Posterior cingulate gyrus (tissue), 11 donors: ENCODE data around the gene LDLR.
"Not testable (repeated sequence)": the region's sequence is repeated elsewhere in the genome, so short reads cannot be mapped to it uniquely, and the experiment has no call there.

Source experiments
- DNase-seq, 10 donors: peaks; one replicate each; pipeline versions ENCODE4 v3.0.0 to v3.0.0-alpha.2; 2020 to 2021; ENCODE audit warnings: mixed read lengths in 3 of 10
- intact Hi-C: fragments of 100-400 bp; cut with DNase I; formaldehyde crosslinking; loops from one replicate; pipeline ENCODE4 v1.15.1; 2023

The LDLR gene

GRCh38 chr19:11166281-11167142, 77.2 kb downstream of the LDLR start:
- intact Hi-C loops, result no loop called here
- no peak for DNase-seq

- intact Hi-C loops, result no loop called here
- no peak for DNase-seq
These were observed 79.3 kb downstream of the LDLR start for GRCh38 chr19:11168568-11168967.

- intact Hi-C loops, result no loop called here
- DNase-seq, result no peak
These were observed 80.8 kb downstream of the LDLR start for GRCh38 chr19:11169896-11170678.

- intact Hi-C loops, result no loop called here
- DNase-seq, result no peak
These were observed 81.9 kb downstream of the LDLR start for GRCh38 chr19:11171144-11171543.

GRCh38 chr19:11172576-11172975, 83.3 kb downstream of the LDLR start:
- DNase-seq, result no peak
- intact Hi-C loops, result no loop called here

- intact Hi-C loops, result no loop called here
These were observed 84.4 kb downstream of the LDLR start for GRCh38 chr19:11173516-11174155.

GRCh38 chr19:11174336-11174735, 85.1 kb downstream of the LDLR start:
- no peak for DNase-seq
- intact Hi-C loops, result no loop called here

More at GRCh38 chr19:11173516-11174155, 84.4 kb downstream of the LDLR start:
- no peak for DNase-seq

- DNase-seq, result no peak
- intact Hi-C loops, result no loop called here
These were observed 86.7 kb downstream of the LDLR start for GRCh38 chr19:11175920-11176319.

- DNase-seq, result no peak
- intact Hi-C loops, result no loop called here
These were observed 87.4 kb downstream of the LDLR start for GRCh38 chr19:11176466-11177193.

- intact Hi-C loops, result no loop called here
- no peak for DNase-seq
These were observed 88.3 kb downstream of the LDLR start for GRCh38 chr19:11177592-11177991.

GRCh38 chr19:11179145-11179465, 89.8 kb downstream of the LDLR start:
- intact Hi-C loops, DNase-seq: not testable (repeated sequence)

- DNase-seq, result no peak
- intact Hi-C loops, result no loop called here
These were observed 90.5 kb downstream of the LDLR start for GRCh38 chr19:11179716-11180297.

- intact Hi-C loops, result no loop called here
- no peak for DNase-seq
These were observed 91.1 kb downstream of the LDLR start for GRCh38 chr19:11180346-11180745.

- DNase-seq, intact Hi-C loops: not testable (repeated sequence)
These were observed 91.7 kb downstream of the LDLR start for GRCh38 chr19:11180975-11181374.

- intact Hi-C loops, result no loop called here
- DNase-seq, result no peak
These were observed 92.2 kb downstream of the LDLR start for GRCh38 chr19:11181488-11181887.
